Brain microvascular endothelial cell (primary cell): ENCODE measurements around the gene SLC2A11.
A peak's percentile ranks its signal among the peaks of the same experiment; 100 is the strongest.

Experiments
- DNase-seq: peaks from one replicate; pipeline ENCODE4 v3.0.0-alpha.2; 2020
- H3K27ac ChIP-seq: fragments of 250-450 bp; sonication (Bioruptor Pico); 2 replicates; pipeline ENCODE4 v1.5.1; 2020; ENCODE audit warnings: mild to moderate bottlenecking, moderate library complexity
- H3K27me3 ChIP-seq: fragments of 250-450 bp; sonication (Bioruptor Pico); replicated peaks from 2 replicates; pipeline ENCODE4 v1.5.1; 2020; ENCODE audit warnings: mild to moderate bottlenecking
- H3K36me3 ChIP-seq: fragments of 250-450 bp; sonication (Bioruptor Pico); replicated peaks from 2 replicates; pipeline ENCODE4 v1.5.1; 2020; ENCODE audit warnings: mild to moderate bottlenecking
- H3K4me3 ChIP-seq: 2 replicates; pipeline ENCODE4 v1.5.1; 2011; ENCODE audit warnings: low read depth, mild to moderate bottlenecking, control low read depth, low read length, moderate library complexity
- in situ Hi-C: cut with HindIII; loops from 2 replicates; pipeline ENCODE4 v1.10.0; 2017; ENCODE audit warnings: low sequenced_read_pairs, low pct_ligation_motif_present
- TF ChIP-seq, protein P1 (sequence below): IDR thresholded peaks from 2 replicates; pipeline ENCODE4 v1.5.1; 2011; ENCODE audit warnings: low read depth, mild to moderate bottlenecking, moderate library complexity, low read length, control low read depth, inconsistent platforms; ENCODE audit errors: missing control alignments

The SLC2A11 gene, protein sequence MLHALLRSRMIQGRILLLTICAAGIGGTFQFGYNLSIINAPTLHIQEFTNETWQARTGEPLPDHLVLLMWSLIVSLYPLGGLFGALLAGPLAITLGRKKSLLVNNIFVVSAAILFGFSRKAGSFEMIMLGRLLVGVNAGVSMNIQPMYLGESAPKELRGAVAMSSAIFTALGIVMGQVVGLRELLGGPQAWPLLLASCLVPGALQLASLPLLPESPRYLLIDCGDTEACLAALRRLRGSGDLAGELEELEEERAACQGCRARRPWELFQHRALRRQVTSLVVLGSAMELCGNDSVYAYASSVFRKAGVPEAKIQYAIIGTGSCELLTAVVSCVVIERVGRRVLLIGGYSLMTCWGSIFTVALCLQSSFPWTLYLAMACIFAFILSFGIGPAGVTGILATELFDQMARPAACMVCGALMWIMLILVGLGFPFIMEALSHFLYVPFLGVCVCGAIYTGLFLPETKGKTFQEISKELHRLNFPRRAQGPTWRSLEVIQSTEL

DNA sequence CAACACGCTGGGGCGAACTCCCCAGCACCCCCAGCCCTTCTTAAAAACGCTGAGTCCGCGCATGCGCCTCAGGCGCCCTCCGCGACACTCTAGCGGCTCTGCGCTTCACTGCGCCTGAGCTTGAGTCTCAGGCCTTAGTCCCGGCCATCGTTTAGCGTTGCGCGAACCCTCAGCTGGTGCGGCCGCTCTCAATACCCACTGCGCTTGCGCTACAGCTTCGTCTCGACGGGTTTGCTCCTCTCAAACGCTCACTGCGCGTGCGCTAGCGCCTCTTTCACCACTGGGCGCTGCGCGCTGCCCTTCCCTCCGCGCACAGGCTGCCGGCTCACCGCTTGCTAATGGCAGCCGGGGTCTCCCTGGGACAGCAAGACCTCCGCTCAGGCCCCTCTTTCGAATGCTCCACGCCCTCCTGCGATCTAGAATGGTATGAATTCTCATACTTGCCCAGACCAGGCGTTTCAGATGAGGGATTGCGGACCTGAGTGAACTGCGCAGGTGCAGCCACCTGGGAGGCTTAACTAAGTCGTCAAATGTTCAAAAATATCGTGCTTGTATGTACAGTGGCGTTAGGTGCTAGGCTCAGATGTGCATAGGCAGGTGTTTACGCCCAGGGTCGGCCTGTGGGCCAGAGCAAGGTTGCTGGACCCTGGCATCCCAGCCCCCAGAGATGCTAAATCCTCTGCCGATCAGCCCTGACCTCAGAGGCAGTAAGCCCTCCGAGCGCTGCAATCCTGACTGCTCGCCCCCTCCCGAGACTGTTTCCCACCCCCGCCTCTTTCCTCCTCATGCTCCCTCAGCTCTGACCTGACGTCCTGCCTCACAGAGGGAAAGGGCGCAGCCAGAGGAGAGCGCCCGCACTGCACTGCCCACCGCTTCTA is at the start of gene SLC2A11:
Gene SLC2A11 (plus strand): TSS at position 270 of the 878 bp plus-strand sequence. CDS start 125 bp downstream, at position 395.
- in situ Hi-C loops = no loop called here
- TF ChIP-seq, protein P1, sequence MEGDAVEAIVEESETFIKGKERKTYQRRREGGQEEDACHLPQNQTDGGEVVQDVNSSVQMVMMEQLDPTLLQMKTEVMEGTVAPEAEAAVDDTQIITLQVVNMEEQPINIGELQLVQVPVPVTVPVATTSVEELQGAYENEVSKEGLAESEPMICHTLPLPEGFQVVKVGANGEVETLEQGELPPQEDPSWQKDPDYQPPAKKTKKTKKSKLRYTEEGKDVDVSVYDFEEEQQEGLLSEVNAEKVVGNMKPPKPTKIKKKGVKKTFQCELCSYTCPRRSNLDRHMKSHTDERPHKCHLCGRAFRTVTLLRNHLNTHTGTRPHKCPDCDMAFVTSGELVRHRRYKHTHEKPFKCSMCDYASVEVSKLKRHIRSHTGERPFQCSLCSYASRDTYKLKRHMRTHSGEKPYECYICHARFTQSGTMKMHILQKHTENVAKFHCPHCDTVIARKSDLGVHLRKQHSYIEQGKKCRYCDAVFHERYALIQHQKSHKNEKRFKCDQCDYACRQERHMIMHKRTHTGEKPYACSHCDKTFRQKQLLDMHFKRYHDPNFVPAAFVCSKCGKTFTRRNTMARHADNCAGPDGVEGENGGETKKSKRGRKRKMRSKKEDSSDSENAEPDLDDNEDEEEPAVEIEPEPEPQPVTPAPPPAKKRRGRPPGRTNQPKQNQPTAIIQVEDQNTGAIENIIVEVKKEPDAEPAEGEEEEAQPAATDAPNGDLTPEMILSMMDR = peak; percentile 47
- no peaks in the 10 kb centered on the region for H3K36me3 ChIP-seq
- peak; percentile 95 for DNase-seq
- H3K27ac ChIP-seq = no peak within 1 kb of the TSS
- peak within 1 kb of the TSS; percentile 74 for H3K4me3 ChIP-seq
- H3K27me3 ChIP-seq = no peaks in the 10 kb centered on the region

DNA sequence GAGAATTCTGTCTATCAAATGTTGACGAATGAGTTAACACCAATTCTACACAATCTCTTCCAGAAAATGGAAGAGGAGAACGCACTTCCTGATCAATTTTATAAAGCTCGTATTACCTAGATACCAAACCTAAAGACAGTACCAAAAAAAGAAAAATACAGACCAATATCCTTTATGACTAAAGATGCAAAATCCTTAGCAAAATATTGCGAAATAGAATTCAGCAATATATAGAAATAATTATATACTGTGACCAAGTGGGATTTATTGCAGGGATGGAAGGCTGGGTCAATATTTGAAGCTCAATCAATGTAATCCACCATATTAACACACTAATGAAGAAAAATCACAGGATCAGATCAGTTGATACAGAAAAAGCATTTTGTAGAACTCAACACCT is 45.3 kb upstream of the SLC2A11 start:
- H3K27me3 ChIP-seq = no peaks in the 10 kb centered on the region
- DNase-seq = no peak
- TF ChIP-seq, protein P1 = no peak
- H3K4me3 ChIP-seq = no peak overlapping the region
- H3K27ac ChIP-seq = no peak overlapping the region
- in situ Hi-C loops = no loop called here
- H3K36me3 ChIP-seq = peaks cover 20% of the 10 kb centered on the region

DNA sequence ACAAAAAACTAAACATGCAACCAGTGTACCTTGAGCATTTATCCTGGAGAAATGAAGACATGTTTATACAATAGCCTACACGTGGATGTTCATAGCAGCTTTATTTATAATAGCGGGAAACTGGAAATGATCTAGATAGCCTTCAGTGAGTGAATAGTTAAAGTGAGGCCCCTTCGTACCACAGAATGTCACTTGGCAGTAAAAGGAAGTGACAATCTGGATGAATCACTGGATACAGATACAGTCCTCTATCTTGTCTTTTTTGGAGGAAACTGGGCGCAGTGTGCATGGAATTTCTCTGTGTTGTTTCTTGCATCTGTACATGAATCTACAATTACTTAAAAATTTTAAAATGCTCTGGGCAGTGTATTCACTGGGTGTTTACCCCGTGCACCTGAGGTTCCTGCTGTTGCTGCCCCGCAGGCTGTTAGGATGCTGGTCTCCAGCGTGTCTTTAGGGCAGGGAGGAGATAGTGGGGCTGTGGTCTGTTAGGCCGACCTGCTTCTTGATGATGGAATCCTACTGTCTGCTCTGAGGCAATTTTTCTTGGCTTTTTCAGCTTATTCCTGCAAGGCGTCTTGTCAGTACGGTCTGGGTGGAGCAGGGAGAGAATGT is 42.0 kb upstream of the SLC2A11 start:
- Histone ChIP-seq H3K27me3 (no peaks in the 10 kb centered on the region), H3K27ac (no peak overlapping the region), H3K4me3 (no peak overlapping the region), H3K36me3 (peaks cover 47% of the 10 kb centered on the region)
- in situ Hi-C loops = no loop called here
- TF ChIP-seq, protein P1 = no peak
- no peak for DNase-seq

DNA sequence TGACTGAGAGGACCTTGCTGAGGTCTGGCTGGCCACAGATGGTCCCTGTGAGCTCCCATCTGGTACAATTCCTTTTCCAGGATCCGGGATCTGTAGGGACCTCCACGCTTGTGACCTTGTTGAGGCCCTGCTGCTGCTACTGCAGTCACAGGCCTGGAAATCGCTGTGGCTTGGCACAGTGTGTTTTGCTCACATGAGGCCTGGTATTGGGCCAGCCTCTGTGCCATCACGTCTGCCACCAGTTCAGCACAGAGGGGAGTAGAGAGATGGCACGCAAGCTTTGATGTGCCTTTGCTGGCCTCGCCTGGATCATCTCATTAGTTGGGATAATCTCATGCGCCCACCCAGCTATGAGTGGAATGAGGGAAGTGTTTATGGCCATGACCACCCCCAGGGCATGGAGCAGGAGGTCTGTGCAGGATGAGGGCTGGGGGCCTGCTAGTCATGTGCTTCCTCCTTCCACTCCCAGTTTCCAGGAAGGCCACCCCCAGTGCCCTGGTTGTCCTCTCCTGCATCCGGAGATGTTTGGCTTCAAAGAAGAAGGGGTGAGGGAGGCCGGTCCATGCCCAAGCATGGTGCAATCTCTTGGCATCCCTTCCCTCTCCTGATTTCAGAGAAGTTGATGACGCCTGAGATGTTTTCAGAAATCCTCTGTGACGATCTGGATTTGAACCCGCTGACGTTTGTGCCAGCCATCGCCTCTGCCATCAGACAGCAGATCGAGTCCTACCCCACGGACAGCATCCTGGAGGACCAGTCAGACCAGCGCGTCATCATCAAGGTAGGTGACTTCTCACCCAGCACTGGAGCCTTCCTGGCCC is 41.3 kb upstream of the SLC2A11 start:
- in situ Hi-C loops = no loop called here
- DNase-seq = no peak
- Histone ChIP-seq H3K4me3 (no peak overlapping the region), H3K27ac (no peak overlapping the region), H3K36me3 (peaks cover 51% of the 10 kb centered on the region), H3K27me3 (no peaks in the 10 kb centered on the region)
- TF ChIP-seq, protein P1 = no peak

DNA sequence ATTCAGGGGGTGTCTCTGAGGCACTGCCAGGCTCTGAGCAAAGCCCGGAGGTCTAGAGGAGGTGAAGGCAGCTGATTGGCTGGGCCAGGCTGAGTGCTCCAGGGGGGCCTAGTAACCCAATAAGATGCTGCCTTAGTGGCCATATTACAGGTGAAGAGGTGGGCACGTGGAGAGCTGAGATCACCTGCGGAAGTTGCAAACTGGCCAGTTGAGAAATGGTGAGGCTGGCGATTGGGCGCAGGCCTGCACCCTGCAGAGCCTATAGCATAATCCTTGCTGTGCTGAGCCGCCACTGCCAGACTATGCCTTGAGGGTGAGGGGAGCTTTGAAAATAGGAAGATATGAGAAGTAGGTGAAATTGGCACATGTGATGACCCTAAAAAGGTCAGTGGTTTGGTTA is 40.5 kb upstream of the SLC2A11 start:
- H3K4me3 ChIP-seq = no peak overlapping the region
- TF ChIP-seq, protein P1 = no peak
- H3K27me3 ChIP-seq = no peaks in the 10 kb centered on the region
- peaks cover 52% of the 10 kb centered on the region for H3K36me3 ChIP-seq
- in situ Hi-C loops = no loop called here
- DNase-seq = no peak
- H3K27ac ChIP-seq = no peak overlapping the region
